GM18873 (cell line): ENCODE measurements around the gene RAD51B.

Source experiments
- ATAC-seq: cut with Tn5 transposase; IDR thresholded peaks from one replicate; pipeline ENCODE4 v1.9.1; 2021; ENCODE audit warnings: mild to moderate bottlenecking, moderate library complexity, moderate number of reproducible peaks; ENCODE audit not compliant: unreplicated experiment, low FRiP score

Gene RAD51B

GRCh38 chr14:68580096-68580645 lies 760.6 kb downstream of the RAD51B start:
- ATAC-seq: no peak

GRCh38 chr14:68580671-68581070 lies 761.1 kb downstream of the RAD51B start:
- no peak for ATAC-seq

GRCh38 chr14:68583548-68584280 lies 764.1 kb downstream of the RAD51B start:
- no peak for ATAC-seq

GRCh38 chr14:68584786-68585185 lies 765.2 kb downstream of the RAD51B start:
- ATAC-seq: no peak

GRCh38 chr14:68585690-68586089 lies 766.1 kb downstream of the RAD51B start:
- ATAC-seq: no peak

- no peak for ATAC-seq
These were observed 767.5 kb downstream of the RAD51B start for GRCh38 chr14:68586896-68587751.

GRCh38 chr14:68587931-68588330 lies 768.4 kb downstream of the RAD51B start:
- no peak for ATAC-seq

GRCh38 chr14:68589447-68590200 lies 770.0 kb downstream of the RAD51B start:
- no peak for ATAC-seq

- no peak for ATAC-seq
These were observed 770.6 kb downstream of the RAD51B start for GRCh38 chr14:68590201-68590522.

GRCh38 chr14:68591786-68592185 lies 772.2 kb downstream of the RAD51B start:
- no peak for ATAC-seq

GRCh38 chr14:68592948-68593556 lies 773.5 kb downstream of the RAD51B start:
- no peak for ATAC-seq

- ATAC-seq: no peak
These were observed 774.4 kb downstream of the RAD51B start for GRCh38 chr14:68593806-68594536.

- no peak for ATAC-seq
These were observed 775.3 kb downstream of the RAD51B start for GRCh38 chr14:68594737-68595380.

- no peak for ATAC-seq
These were observed 776.6 kb downstream of the RAD51B start for GRCh38 chr14:68596211-68596610.

- no peak for ATAC-seq
These were observed 777.1 kb downstream of the RAD51B start for GRCh38 chr14:68596701-68597100.

GRCh38 chr14:68598089-68598488 lies 778.5 kb downstream of the RAD51B start:
- ATAC-seq: no peak

GRCh38 chr14:68598621-68599447 lies 779.3 kb downstream of the RAD51B start:
- ATAC-seq: no peak

GRCh38 chr14:68599896-68600610 lies 780.5 kb downstream of the RAD51B start:
- no peak for ATAC-seq
